ENCODE data around the gene SAMHD1.
"Not testable (repeated sequence)": the region's sequence is repeated elsewhere in the genome, so short reads cannot be mapped to it uniquely, and the experiment has no call there.

Gene SAMHD1

GRCh38 chr20:36927704-36928103 is 23.8 kb downstream of the SAMHD1 start:
- H3K4me3 ChIP-seq (ENCODE audit: low read length), result no peak overlapping the region
- H3K4me1 ChIP-seq (ENCODE audit: insufficient read depth, low read length), result no peaks in the 10 kb centered on the region
- H3K9ac ChIP-seq (ENCODE audit: low read depth, low read length), result no peak overlapping the region
- no peaks in the 10 kb centered on the region for H3K27me3 ChIP-seq (ENCODE audit: insufficient read depth, low read length)
- H3K27ac ChIP-seq (ENCODE audit: low read length), result no peak overlapping the region
- peaks cover 47% of the 10 kb centered on the region for H3K36me3 ChIP-seq (ENCODE audit: insufficient read depth, low read depth, low read length)
- no peaks in the 10 kb centered on the region for H3K9me3 ChIP-seq (ENCODE audit: insufficient read depth, low read depth, low read length)

DNA sequence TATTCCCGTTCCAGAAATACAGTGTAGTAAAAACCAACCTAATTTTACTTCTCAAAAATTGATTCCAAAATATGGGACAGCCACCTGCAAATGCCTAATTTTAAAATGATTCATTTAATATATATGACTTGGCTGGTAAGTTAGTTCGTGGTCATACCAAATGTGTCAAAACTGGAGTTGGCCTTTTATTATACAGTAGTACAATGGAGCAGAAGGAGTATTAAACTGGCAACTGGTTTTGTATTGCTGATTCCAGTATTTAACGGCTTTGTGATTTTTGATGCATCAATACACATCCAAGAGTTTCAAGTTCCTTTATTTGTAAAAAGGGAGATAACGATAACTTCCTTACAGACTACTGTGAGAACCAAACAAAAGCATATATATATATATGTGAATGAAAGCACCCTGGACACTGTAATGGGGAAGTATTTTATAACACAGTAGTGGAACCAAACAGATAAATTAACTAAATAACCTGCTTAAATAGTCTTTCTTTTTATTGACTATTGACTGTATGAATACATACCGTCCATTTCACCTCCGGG is 24.8 kb downstream of the SAMHD1 start:
- no peak overlapping the region for H3K9ac ChIP-seq (ENCODE audit: low read depth, low read length)
- peaks cover 45% of the 10 kb centered on the region for H3K36me3 ChIP-seq (ENCODE audit: insufficient read depth, low read depth, low read length)
- no peaks in the 10 kb centered on the region for H3K4me1 ChIP-seq (ENCODE audit: insufficient read depth, low read length)
- no peaks in the 10 kb centered on the region for H3K9me3 ChIP-seq (ENCODE audit: insufficient read depth, low read depth, low read length)
- H3K4me3 ChIP-seq (ENCODE audit: low read length), result no peak overlapping the region
- no peaks in the 10 kb centered on the region for H3K27me3 ChIP-seq (ENCODE audit: insufficient read depth, low read length)
- H3K27ac ChIP-seq (ENCODE audit: low read length), result no peak overlapping the region

DNA sequence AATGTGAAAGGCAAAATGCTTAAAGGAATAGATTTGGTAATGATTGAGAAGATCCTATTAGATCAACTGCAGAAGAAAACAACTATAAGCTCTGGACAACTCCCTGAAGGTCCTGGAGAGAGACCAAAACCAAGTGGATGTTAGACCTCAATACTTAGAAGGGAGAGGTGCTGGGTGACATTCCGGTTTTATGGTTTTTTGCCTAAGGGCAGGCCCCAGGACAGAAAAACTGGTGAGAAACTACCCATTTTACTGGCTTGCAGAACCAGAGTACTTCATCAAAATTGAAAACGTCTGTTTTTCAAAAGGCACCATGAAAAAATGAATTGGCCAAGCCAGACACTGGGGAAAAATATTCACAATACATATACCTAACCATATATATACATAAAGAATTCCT is 26.3 kb downstream of the SAMHD1 start:
- H3K4me3 ChIP-seq (ENCODE audit: low read length), result no peak overlapping the region
- H3K9me3 ChIP-seq (ENCODE audit: insufficient read depth, low read depth, low read length), result no peaks in the 10 kb centered on the region
- no peaks in the 10 kb centered on the region for H3K4me1 ChIP-seq (ENCODE audit: insufficient read depth, low read length)
- H3K9ac ChIP-seq (ENCODE audit: low read depth, low read length), result no peak overlapping the region
- H3K27me3 ChIP-seq (ENCODE audit: insufficient read depth, low read length), result no peaks in the 10 kb centered on the region
- peaks cover 32% of the 10 kb centered on the region for H3K36me3 ChIP-seq (ENCODE audit: insufficient read depth, low read depth, low read length)
- no peak overlapping the region for H3K27ac ChIP-seq (ENCODE audit: low read length)

GRCh38 chr20:36924167-36925045 is 27.1 kb downstream of the SAMHD1 start:
- H3K27me3 ChIP-seq (ENCODE audit: insufficient read depth, low read length), result no peaks in the 10 kb centered on the region
- H3K36me3 ChIP-seq (ENCODE audit: insufficient read depth, low read depth, low read length), result peaks cover 28% of the 10 kb centered on the region
- no peak overlapping the region for H3K4me3 ChIP-seq (ENCODE audit: low read length)
- no peaks in the 10 kb centered on the region for H3K9me3 ChIP-seq (ENCODE audit: insufficient read depth, low read depth, low read length)
- no peak overlapping the region for H3K27ac ChIP-seq (ENCODE audit: low read length)
- no peaks in the 10 kb centered on the region for H3K4me1 ChIP-seq (ENCODE audit: insufficient read depth, low read length)
- H3K9ac ChIP-seq (ENCODE audit: low read depth, low read length), result no peak overlapping the region

GRCh38 chr20:36920334-36920730 is 31.2 kb downstream of the SAMHD1 start:
- H3K36me3 ChIP-seq (ENCODE audit: insufficient read depth, low read depth, low read length), result peaks cover 16% of the 10 kb centered on the region
- no peaks in the 10 kb centered on the region for H3K27me3 ChIP-seq (ENCODE audit: insufficient read depth, low read length)
- no peak overlapping the region for H3K27ac ChIP-seq (ENCODE audit: low read length)
- H3K4me3 ChIP-seq (ENCODE audit: low read length), result no peak overlapping the region
- no peak overlapping the region for H3K9ac ChIP-seq (ENCODE audit: low read depth, low read length)
- no peaks in the 10 kb centered on the region for H3K9me3 ChIP-seq (ENCODE audit: insufficient read depth, low read depth, low read length)
- no peaks in the 10 kb centered on the region for H3K4me1 ChIP-seq (ENCODE audit: insufficient read depth, low read length)

DNA sequence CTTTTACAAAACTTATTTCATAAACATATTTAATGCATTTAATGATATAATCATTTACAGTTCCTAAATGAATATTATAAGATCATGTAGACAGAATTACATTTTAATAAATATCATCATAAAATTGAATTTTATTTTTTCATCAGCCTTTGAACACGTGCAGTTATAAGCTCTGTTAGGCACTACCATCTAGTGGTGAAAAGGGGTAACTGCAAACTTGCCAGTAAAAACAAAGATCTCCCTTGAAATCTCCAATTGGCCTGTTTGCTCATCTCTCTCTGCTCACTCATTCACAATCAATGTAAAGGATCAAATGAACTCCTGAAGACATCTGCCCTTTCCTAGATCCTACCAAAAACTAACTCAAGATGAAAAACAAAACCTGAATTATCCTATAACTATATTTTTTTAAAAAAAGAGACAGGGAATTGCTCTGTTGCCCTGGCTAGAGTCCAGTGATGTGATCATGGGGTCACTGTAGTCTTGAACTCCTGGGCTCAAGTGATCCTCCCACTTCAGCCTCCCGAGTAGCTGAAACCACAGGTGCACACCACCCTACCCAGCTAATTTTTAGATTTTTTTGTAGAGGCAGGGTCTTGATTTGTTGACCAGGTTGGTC is 31.7 kb downstream of the SAMHD1 start:
- Histone ChIP-seq H3K9ac (ENCODE audit: low read depth, low read length) (no peak overlapping the region), H3K9me3 (ENCODE audit: insufficient read depth, low read depth, low read length) (no peaks in the 10 kb centered on the region), H3K36me3 (ENCODE audit: insufficient read depth, low read depth, low read length) (peaks cover 21% of the 10 kb centered on the region), H3K4me1 (ENCODE audit: insufficient read depth, low read length) (no peaks in the 10 kb centered on the region), H3K4me3 (ENCODE audit: low read length) (no peak overlapping the region), H3K27me3 (ENCODE audit: insufficient read depth, low read length) (no peaks in the 10 kb centered on the region), H3K27ac (ENCODE audit: low read length) (no peak overlapping the region)

DNA sequence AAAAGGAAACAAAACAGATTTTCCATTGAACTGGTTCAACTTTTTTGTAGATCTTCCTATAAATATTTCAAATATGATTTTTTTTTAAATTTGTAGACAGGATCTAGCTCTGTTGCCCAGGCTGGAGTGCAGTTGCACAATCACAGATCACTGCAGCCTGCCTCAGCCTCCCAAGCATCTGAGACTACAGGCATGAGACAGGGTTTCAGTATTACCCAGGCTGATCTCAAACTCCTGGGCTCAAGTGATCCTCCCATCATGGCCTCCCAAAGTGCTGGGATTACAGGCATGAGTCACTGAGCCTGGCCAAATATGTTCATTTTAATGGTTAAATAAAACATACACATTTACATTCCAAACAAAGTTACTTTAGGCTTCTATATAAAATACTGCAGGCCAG is 33.6 kb downstream of the SAMHD1 start:
- Histone ChIP-seq H3K9ac (ENCODE audit: low read depth, low read length) (no peak overlapping the region), H3K9me3 (ENCODE audit: insufficient read depth, low read depth, low read length) (no peaks in the 10 kb centered on the region), H3K4me3 (ENCODE audit: low read length) (no peak overlapping the region), H3K27me3 (ENCODE audit: insufficient read depth, low read length) (no peaks in the 10 kb centered on the region), H3K4me1 (ENCODE audit: insufficient read depth, low read length) (no peaks in the 10 kb centered on the region), H3K27ac (ENCODE audit: low read length) (no peak overlapping the region), H3K36me3 (ENCODE audit: insufficient read depth, low read depth, low read length) (peaks cover 33% of the 10 kb centered on the region)

GRCh38 chr20:36917240-36917639 is 34.3 kb downstream of the SAMHD1 start:
- H3K4me3 ChIP-seq (ENCODE audit: low read length), result no peak overlapping the region
- no peak overlapping the region for H3K27ac ChIP-seq (ENCODE audit: low read length)
- H3K9me3 ChIP-seq (ENCODE audit: insufficient read depth, low read depth, low read length), result no peaks in the 10 kb centered on the region
- H3K9ac ChIP-seq (ENCODE audit: low read depth, low read length), result no peak overlapping the region
- H3K36me3 ChIP-seq (ENCODE audit: insufficient read depth, low read depth, low read length), result peaks cover 33% of the 10 kb centered on the region
- H3K27me3 ChIP-seq (ENCODE audit: insufficient read depth, low read length), result no peaks in the 10 kb centered on the region
- peaks cover 1% of the 10 kb centered on the region; the same call in 1 of the 2 replicates for H3K4me1 ChIP-seq (ENCODE audit: insufficient read depth, low read length)

DNA sequence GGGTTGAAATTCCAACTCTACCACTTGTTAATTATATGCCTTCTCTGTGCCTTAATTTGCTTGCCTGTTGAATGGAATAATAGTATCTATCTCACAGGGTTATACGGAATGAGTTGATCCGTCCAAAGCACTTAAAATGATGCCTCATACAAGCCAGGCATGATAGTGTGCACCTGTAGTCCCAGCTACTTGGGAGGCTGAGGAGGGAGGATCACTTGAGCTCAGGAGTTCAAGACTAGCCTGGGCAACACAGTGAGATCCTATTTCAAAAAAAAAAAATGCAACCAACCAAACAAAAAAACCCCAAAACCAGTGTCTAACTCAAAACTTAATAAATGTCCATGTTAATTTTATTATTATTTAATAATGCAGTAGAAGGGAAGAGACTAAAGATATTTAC is 35.3 kb downstream of the SAMHD1 start:
- Histone ChIP-seq H3K9me3 (ENCODE audit: insufficient read depth, low read depth, low read length) (no peaks in the 10 kb centered on the region), H3K4me1 (ENCODE audit: insufficient read depth, low read length) (peaks cover 10% of the 10 kb centered on the region; the same call in 1 of the 2 replicates), H3K27ac (ENCODE audit: low read length) (no peak overlapping the region), H3K36me3 (ENCODE audit: insufficient read depth, low read depth, low read length) (peaks cover 33% of the 10 kb centered on the region), H3K27me3 (ENCODE audit: insufficient read depth, low read length) (no peaks in the 10 kb centered on the region), H3K4me3 (ENCODE audit: low read length) (no peak overlapping the region), H3K9ac (ENCODE audit: low read depth, low read length) (no peak overlapping the region)

DNA sequence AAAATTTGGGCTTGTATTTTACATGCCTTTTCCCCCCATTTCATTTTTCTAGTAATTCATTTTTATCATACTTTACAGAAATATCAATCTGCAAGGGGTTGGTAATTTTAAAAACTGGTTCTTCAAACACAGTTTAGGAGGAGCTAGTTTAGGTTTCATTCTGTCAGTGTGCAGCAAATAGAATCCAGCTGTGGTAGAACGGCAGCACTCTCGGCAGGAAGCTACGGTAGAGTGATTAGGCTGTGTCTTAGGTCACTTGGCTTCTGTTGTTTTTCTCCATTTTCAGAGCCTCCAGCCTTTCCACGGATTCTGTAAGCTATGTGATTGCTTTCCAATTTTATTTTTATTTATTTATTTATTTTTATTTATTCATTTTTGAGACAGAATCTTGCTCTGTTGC is 42.9 kb downstream of the SAMHD1 start:
- Histone ChIP-seq H3K27ac (ENCODE audit: low read length) (no peak overlapping the region), H3K9ac (ENCODE audit: low read depth, low read length) (no peak overlapping the region), H3K9me3 (ENCODE audit: insufficient read depth, low read depth, low read length) (no peaks in the 10 kb centered on the region)

GRCh38 chr20:36906086-36906485 is 45.4 kb downstream of the SAMHD1 start:
- H3K9me3 ChIP-seq (ENCODE audit: insufficient read depth, low read depth, low read length); H3K27ac ChIP-seq (ENCODE audit: low read length): not testable (repeated sequence)
- peaks cover 36% of the 10 kb centered on the region for H3K36me3 ChIP-seq (ENCODE audit: insufficient read depth, low read depth, low read length)

More for the DNA sequence above, 42.9 kb downstream of the SAMHD1 start:
- Histone ChIP-seq H3K4me1 (ENCODE audit: insufficient read depth, low read length) (peaks cover 13% of the 10 kb centered on the region; the same call in 1 of the 2 replicates), H3K36me3 (ENCODE audit: insufficient read depth, low read depth, low read length) (peaks cover 25% of the 10 kb centered on the region), H3K27me3 (ENCODE audit: insufficient read depth, low read length) (no peaks in the 10 kb centered on the region), H3K4me3 (ENCODE audit: low read length) (no peak overlapping the region)

GRCh38 chr20:36905566-36905965 is 45.9 kb downstream of the SAMHD1 start:
- peaks cover 34% of the 10 kb centered on the region for H3K36me3 ChIP-seq (ENCODE audit: insufficient read depth, low read depth, low read length)
- H3K9me3 ChIP-seq (ENCODE audit: insufficient read depth, low read depth, low read length); H3K4me1 ChIP-seq (ENCODE audit: insufficient read depth, low read length); H3K27ac ChIP-seq (ENCODE audit: low read length); H3K9ac ChIP-seq (ENCODE audit: low read depth, low read length); H3K27me3 ChIP-seq (ENCODE audit: insufficient read depth, low read length); H3K4me3 ChIP-seq (ENCODE audit: low read length): not testable (repeated sequence)

More at GRCh38 chr20:36906086-36906485, 45.4 kb downstream of the SAMHD1 start:
- H3K27me3 ChIP-seq (ENCODE audit: insufficient read depth, low read length); H3K4me3 ChIP-seq (ENCODE audit: low read length); H3K9ac ChIP-seq (ENCODE audit: low read depth, low read length); H3K4me1 ChIP-seq (ENCODE audit: insufficient read depth, low read length): not testable (repeated sequence)
